Endodermal cell (in vitro differentiated cells): ENCODE results near the gene MYRIP. TPM values are rescaled to one million over a fixed set of nuclear protein-coding genes. Genes with fewer than 3 reads are reported as not detected.

Experiments used
- DNase-seq: peaks from one replicate; pipeline ENCODE4 v3.0.0-alpha.2; 2017
- H3K27ac ChIP-seq: 2 replicates; pipeline ENCODE4 v1.5.1; 2013; ENCODE audit warnings: mild to moderate bottlenecking, low read depth, low read length, moderate library complexity
- H3K27me3 ChIP-seq: 2 replicates; pipeline ENCODE4 v1.6.1; 2013; ENCODE audit warnings: mild to moderate bottlenecking, low read length, moderate library complexity; ENCODE audit not compliant: insufficient read depth, control insufficient read depth, poor library complexity, severe bottlenecking
- H3K36me3 ChIP-seq: 2 replicates; pipeline ENCODE4 v1.7.0; 2013; ENCODE audit warnings: mild to moderate bottlenecking, low read length, moderate library complexity; ENCODE audit not compliant: control insufficient read depth, insufficient read depth
- H3K4me1 ChIP-seq: one replicate; pipeline ENCODE4 v1.7.0; 2013; ENCODE audit warnings: low read length; ENCODE audit not compliant: control insufficient read depth, insufficient read depth
- H3K4me3 ChIP-seq: 2 replicates; pipeline ENCODE4 v1.5.1; 2013; ENCODE audit warnings: mild to moderate bottlenecking, low read length, moderate library complexity
- H3K9ac ChIP-seq: 2 replicates; pipeline ENCODE4 v1.6.1; 2013; ENCODE audit warnings: mild to moderate bottlenecking, low read length, moderate library complexity; ENCODE audit not compliant: poor library complexity, severe bottlenecking; ENCODE audit errors: extremely low read depth
- H3K9me3 ChIP-seq: 2 replicates; pipeline ENCODE4 v1.6.1; 2013; ENCODE audit warnings: mild to moderate bottlenecking, low read length, moderate library complexity; ENCODE audit not compliant: control insufficient read depth
- H3K27ac Mint-ChIP-seq: 2 replicates; pipeline ENCODE4 v1.8.0; 2020; ENCODE audit warnings: mixed read lengths
- H3K27me3 Mint-ChIP-seq: 2 replicates; pipeline ENCODE4 v1.8.0; 2021; ENCODE audit warnings: mild to moderate bottlenecking, mixed read lengths; ENCODE audit not compliant: insufficient read depth
- H3K36me3 Mint-ChIP-seq: 2 replicates; pipeline ENCODE4 v1.8.0; 2020; ENCODE audit warnings: low read depth, mixed read lengths
- H3K4me1 Mint-ChIP-seq: 2 replicates; pipeline ENCODE4 v1.8.0; 2020; ENCODE audit warnings: mixed read lengths
- H3K4me3 Mint-ChIP-seq: 2 replicates; pipeline ENCODE4 v1.8.0; 2020; ENCODE audit warnings: mild to moderate bottlenecking, moderate library complexity, mixed read lengths
- H3K9me3 Mint-ChIP-seq: 2 replicates; pipeline ENCODE4 v1.8.0; 2020; ENCODE audit warnings: mild to moderate bottlenecking, mixed read lengths
- WGBS, 2 experiments: methylation state at CpG; one replicate each; pipeline versions ENCODE4 v1.1.5 to v1.1.7; 2013; ENCODE audit warnings: missing lambda C conversion rate in 2 of 2, mixed read lengths in 1 of 2; ENCODE audit not compliant: insufficient coverage in 1 of 2, insufficient read length in 1 of 2; 5-methylcytosine and 5-hydroxymethylcytosine counted together
- total RNA-seq, 2 donors: library from RNA; stranded (reverse); fragmentation: NEBNext Ultra II Directional in 1 of 2; extraction: Animal tissue kit (Norgen Biotek cat#: 25700) in 1 of 2; gene quantifications; 2 replicates in 1 of 2; 3 replicates in 1 of 2; pipeline ENCODE4 v1.2.1, GENCODE V29; 2021
- TF ChIP-seq, protein P1 (sequence below): fragments of 200-600 bp; sonication (generic); conservative IDR thresholded peaks from 2 replicates; pipeline ENCODE4 v1.5.0; 2021; ENCODE audit warnings: antibody characterized with exemption, mild to moderate bottlenecking

Gene MYRIP
- total RNA-seq, 2 donors from 2014 or later: 4.3 to 4.6 TPM

DNA sequence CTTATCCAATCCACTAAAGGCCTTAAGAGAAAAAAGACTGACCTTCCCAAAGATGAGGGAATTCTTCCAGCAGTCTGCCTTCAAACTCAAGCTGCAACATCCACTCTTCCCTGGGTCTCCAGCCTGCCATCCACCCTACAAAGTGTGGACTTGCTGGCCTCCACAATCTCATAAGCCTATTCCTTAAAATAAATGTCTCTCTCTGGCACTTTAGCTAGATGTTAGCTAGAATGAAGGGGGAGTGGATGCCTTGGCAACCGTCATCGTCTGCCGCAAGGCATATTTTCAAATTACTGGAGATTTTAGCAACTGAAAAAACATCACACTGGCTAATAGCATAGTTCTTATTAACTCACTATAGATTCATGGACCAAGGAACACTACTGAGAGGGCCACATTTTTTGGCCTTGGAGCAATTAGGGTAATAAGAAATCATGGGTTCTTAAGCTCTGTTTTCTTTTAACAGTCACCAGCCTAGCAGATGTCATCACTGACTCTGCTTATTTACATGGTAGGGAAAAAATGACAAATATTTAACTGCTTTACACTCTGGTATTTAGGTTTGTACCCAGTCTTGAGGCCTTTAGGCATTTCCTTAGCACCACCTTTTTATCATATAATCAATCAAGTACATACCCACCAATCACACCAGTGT, 245.3 kb downstream of the MYRIP start:
- TF ChIP-seq, protein P1, sequence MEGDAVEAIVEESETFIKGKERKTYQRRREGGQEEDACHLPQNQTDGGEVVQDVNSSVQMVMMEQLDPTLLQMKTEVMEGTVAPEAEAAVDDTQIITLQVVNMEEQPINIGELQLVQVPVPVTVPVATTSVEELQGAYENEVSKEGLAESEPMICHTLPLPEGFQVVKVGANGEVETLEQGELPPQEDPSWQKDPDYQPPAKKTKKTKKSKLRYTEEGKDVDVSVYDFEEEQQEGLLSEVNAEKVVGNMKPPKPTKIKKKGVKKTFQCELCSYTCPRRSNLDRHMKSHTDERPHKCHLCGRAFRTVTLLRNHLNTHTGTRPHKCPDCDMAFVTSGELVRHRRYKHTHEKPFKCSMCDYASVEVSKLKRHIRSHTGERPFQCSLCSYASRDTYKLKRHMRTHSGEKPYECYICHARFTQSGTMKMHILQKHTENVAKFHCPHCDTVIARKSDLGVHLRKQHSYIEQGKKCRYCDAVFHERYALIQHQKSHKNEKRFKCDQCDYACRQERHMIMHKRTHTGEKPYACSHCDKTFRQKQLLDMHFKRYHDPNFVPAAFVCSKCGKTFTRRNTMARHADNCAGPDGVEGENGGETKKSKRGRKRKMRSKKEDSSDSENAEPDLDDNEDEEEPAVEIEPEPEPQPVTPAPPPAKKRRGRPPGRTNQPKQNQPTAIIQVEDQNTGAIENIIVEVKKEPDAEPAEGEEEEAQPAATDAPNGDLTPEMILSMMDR: no peak
- WGBS, 2 experiments: 96% methylated on average over 3 of the region's 3 CpGs; no CpG with 5 or more reads in 1 of the 2 experiments
- no peaks in the 10 kb centered on the region for H3K36me3 Mint-ChIP-seq
- Histone ChIP-seq H3K4me3 (no peak overlapping the region), H3K36me3 (no peaks in the 10 kb centered on the region), H3K27ac (no peak overlapping the region), H3K27me3 (no peaks in the 10 kb centered on the region), H3K4me1 (peaks cover 7% of the 10 kb centered on the region), H3K9ac (no peak overlapping the region), H3K9me3 (peaks cover 17% of the 10 kb centered on the region)
- no peak overlapping the region for H3K4me3 Mint-ChIP-seq
- peaks cover 10% of the 10 kb centered on the region for H3K9me3 Mint-ChIP-seq
- H3K27ac Mint-ChIP-seq: no peak overlapping the region
- peaks cover 8% of the 10 kb centered on the region for H3K4me1 Mint-ChIP-seq
- DNase-seq: no peak
- no peaks in the 10 kb centered on the region for H3K27me3 Mint-ChIP-seq

DNA sequence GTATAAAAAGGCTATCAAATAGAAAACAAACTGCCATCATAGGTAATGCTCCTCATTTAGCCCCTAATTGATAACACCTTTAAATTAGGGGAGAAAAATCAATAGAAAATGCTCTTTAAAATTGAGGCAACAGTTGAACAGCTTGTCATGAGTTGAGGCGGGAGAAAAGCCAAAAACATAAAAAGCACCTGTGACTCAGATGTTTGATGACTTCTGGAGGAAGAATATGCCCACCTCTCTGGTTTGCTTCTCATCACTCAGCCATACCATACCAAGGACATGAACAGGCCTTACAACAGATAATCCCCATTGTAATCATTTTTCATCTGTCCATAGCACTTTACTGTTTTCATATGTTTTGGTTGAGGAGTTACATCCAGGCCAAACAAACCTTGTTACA, 246.0 kb downstream of the MYRIP start:
- TF ChIP-seq, protein P1: no peak
- H3K27me3 ChIP-seq: no peaks in the 10 kb centered on the region
- no peak for DNase-seq
- H3K36me3 Mint-ChIP-seq: no peaks in the 10 kb centered on the region
- H3K4me1 ChIP-seq: peaks cover 7% of the 10 kb centered on the region
- H3K4me3 ChIP-seq: no peak overlapping the region
- no peak overlapping the region for H3K27ac Mint-ChIP-seq
- peaks cover 8% of the 10 kb centered on the region for H3K9me3 Mint-ChIP-seq
- no peak overlapping the region for H3K9ac ChIP-seq
- no peaks in the 10 kb centered on the region for H3K36me3 ChIP-seq
- H3K4me3 Mint-ChIP-seq: no peak overlapping the region
- H3K9me3 ChIP-seq: peaks cover 10% of the 10 kb centered on the region
- 100% methylated on average over 1 of the region's 1 CpG for WGBS, 2 experiments
- H3K27me3 Mint-ChIP-seq: no peaks in the 10 kb centered on the region
- H3K4me1 Mint-ChIP-seq: peaks cover 8% of the 10 kb centered on the region
- H3K27ac ChIP-seq: no peak overlapping the region

DNA sequence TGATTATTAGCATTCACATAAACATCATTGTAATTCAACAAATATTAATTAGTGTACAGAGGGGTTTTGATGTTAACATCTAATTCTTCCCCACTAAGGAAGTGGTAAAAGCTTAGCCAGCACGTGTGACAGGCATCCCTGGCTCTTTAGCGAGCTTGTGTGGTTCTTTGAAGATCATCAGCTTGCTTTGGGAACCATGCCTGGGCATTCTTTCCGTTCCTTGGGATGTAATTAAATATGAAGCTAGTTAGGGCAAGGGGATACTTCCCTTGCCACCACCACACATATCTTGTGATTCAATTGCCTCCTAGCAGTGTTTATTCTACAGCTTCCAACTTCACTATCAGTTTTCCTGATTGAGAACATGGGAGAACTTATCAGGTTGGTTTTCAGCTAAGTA, 246.5 kb downstream of the MYRIP start:
- no peaks in the 10 kb centered on the region for H3K27me3 ChIP-seq
- H3K36me3 ChIP-seq: no peaks in the 10 kb centered on the region
- no peak for DNase-seq
- H3K27me3 Mint-ChIP-seq: no peaks in the 10 kb centered on the region
- no peak overlapping the region for H3K9ac ChIP-seq
- H3K4me3 Mint-ChIP-seq: no peak overlapping the region
- H3K4me1 ChIP-seq: peaks cover 7% of the 10 kb centered on the region
- H3K36me3 Mint-ChIP-seq: no peaks in the 10 kb centered on the region
- H3K27ac Mint-ChIP-seq: peak overlapping the region; percentile 13
- peaks cover 8% of the 10 kb centered on the region for H3K4me1 Mint-ChIP-seq
- no peak overlapping the region for H3K27ac ChIP-seq
- H3K4me3 ChIP-seq: peak overlapping the region; percentile 22
- TF ChIP-seq, protein P1: no peak
- peaks cover 2% of the 10 kb centered on the region for H3K9me3 Mint-ChIP-seq
- WGBS, 2 experiments: 86% methylated on average over 2 of the region's 3 CpGs; no CpG with 5 or more reads in 1 of the 2 experiments
- peaks cover 4% of the 10 kb centered on the region for H3K9me3 ChIP-seq
